Measurements from ENCODE around the gene FNIP1.
"Not testable (repeated sequence)": the region's sequence is repeated elsewhere in the genome, so short reads cannot be mapped to it uniquely, and the experiment has no call there.

FNIP1 gene

DNA sequence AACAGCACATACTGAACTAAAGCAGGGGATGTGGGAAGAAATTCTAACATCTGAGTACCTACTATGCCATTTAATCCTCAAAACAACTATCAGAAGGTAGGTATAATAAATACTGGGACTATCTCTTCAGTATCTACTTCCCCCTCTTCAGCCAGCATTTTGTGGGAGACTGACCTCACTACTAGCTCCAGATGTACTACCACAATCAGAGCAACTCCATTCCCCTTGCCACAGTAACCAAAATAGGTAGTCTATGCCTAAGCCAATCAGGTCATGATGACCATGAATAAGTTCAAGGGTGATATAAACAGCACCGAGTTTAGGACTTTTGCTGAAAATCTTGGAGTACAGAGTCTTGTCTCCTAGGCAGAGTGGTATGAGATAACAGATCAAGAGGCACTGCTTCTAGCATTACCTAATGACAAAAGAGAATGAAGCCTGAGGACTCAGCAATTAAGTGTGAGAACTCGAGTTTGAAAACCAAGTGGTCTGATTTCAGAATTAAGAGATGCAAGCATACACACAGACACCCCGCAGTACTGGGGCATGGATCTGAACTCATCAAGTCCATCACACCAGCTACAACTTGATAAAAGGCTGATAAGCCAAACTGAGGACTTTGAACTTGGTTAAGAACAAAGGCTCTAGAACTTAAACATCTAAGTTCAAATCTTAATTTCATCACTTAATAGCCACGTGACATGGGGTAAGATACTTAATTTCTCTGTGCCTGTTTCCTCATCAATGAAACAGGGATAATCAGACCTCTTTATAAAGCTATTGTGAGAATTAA is 9.7 kb downstream of the FNIP1 start:
- DNase-seq (ENCODE audit: low read depth in 2 of 2) = no peak

- no peak for DNase-seq (ENCODE audit: low read depth in 2 of 2)
Observed at GRCh38 chr5:131786036-131786435, 10.8 kb downstream of the FNIP1 start.

- no peak for DNase-seq (ENCODE audit: low read depth in 2 of 2)
Observed at GRCh38 chr5:131783874-131784273, 12.9 kb downstream of the FNIP1 start.

DNA sequence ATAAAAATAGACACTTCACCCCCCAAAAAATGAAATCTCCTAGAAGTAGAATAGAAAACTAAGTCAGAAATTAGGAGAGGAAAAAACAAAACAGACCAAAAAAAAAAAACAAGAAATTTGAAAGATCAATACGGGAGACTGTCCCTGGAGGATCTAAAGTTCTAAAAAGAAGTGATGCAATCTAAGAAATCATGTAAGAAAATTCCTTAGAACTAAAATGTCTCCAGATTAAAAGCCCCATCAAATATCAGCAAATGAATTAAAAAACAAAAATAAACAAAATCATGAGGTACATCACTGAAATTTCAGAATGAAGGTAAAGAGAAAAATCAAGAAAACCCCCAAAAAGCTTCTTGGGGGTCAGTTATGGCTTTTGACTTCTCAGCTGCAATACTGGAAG is 13.5 kb downstream of the FNIP1 start:
- no peak for DNase-seq (ENCODE audit: low read depth in 2 of 2)

GRCh38 chr5:131782717-131783116 is 14.1 kb downstream of the FNIP1 start:
- DNase-seq (ENCODE audit: low read depth in 2 of 2) = no peak

DNA sequence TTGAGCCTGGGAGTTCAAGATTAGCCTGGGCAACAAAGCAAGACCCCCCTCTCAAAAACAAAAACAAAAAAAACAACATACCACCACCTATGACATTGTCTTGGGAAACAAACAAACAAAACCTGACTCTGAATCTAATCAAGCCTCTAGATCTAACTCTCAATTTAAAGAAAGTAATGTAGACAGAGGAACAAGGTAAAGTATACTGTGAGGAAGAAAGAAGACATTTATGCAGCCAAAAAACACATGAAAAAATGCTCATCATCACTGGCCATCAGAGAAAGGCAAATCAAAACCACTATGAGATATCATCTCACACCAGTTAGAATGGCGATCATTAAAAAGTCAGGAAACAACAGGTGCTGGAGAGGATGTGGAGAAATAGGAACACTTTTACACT is 18.7 kb downstream of the FNIP1 start:
- not testable (repeated sequence) for DNase-seq (ENCODE audit: low read depth in 2 of 2)

DNA sequence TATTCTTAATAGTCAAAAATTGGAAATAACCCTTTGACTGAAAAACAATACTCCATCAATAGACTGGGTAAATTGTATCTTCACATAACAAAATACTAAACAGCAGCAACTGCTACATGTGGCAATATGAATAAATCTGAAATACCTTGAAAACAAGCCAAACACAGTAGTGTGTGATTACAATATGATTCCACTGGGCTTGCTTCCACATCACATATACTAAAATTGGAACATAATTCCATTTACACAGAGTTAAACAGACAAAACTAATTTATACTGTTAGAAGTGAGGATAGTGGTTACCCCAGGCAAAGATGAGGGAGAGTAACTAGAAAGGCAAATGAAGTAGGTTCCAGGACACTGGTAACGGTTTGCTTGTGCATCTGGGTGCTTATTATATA is 20.4 kb downstream of the FNIP1 start:
- no peak for DNase-seq (ENCODE audit: low read depth in 2 of 2)

DNA sequence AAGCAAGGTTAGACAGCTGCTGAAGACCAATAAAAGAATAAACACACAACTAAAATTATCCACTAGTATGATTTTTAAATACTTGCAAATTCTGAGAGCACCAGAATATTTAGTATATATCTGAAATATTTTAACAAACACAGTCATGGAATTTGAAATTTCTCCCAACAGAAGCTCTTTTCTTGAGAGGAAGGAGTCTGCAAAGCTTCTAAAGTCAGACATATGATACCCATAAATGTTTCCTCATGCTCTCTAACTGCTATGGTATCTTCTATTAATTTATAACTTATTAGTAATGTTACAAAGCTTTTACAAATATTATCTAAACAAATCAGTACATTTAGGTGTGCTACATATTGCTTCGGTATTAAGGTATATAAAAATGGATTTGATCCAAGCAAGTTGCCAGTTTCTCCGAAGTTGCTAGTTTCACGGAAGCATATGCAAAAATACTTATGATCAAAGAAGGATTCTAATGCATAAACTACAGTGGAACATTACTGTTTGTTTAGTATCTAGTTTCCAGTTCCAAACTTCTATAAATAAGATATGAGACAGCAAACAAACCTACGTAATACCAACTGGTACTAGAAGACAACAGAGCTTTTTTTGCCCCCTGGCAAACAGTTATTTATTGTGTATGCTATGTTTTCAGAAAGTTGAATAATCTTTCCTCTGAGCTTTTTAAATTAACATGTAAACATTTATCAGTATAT is 22.0 kb downstream of the FNIP1 start:
- no peak for DNase-seq (ENCODE audit: low read depth in 2 of 2)

- no peak for DNase-seq (ENCODE audit: low read depth in 2 of 2)
Observed at GRCh38 chr5:131773805-131774204, 23.0 kb downstream of the FNIP1 start.

GRCh38 chr5:131771692-131772091 is 25.1 kb downstream of the FNIP1 start:
- DNase-seq (ENCODE audit: low read depth in 2 of 2) = no peak

- no peak for DNase-seq (ENCODE audit: low read depth in 2 of 2)
Observed at GRCh38 chr5:131769961-131770360, 26.9 kb downstream of the FNIP1 start.

- DNase-seq (ENCODE audit: low read depth in 2 of 2) = no peak
Observed at GRCh38 chr5:131769336-131769735, 27.5 kb downstream of the FNIP1 start.

GRCh38 chr5:131767891-131768290 is 28.9 kb downstream of the FNIP1 start:
- no peak for DNase-seq (ENCODE audit: low read depth in 2 of 2)

- no peak for DNase-seq (ENCODE audit: low read depth in 2 of 2)
Observed at GRCh38 chr5:131766689-131767088, 30.1 kb downstream of the FNIP1 start.

DNA sequence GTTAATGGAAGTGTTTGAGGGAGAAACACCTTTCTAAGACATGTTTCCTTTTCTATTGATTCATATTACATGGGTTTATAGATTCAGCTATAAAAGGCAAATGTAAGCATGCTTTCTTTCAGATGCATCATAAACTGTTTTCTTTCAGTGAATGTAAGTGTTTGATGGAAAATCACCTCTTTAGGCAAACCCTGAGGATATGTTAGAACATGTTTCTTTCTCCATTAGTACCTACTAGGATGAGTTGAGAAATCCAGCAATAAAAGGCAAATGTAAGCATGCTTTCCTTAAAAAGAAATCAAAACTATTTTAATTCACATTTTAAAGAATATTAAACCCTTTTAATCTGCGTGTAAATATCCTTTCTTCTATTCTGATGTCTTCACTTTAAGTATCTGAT is 31.6 kb downstream of the FNIP1 start:
- DNase-seq (ENCODE audit: low read depth in 2 of 2) = no peak

DNA sequence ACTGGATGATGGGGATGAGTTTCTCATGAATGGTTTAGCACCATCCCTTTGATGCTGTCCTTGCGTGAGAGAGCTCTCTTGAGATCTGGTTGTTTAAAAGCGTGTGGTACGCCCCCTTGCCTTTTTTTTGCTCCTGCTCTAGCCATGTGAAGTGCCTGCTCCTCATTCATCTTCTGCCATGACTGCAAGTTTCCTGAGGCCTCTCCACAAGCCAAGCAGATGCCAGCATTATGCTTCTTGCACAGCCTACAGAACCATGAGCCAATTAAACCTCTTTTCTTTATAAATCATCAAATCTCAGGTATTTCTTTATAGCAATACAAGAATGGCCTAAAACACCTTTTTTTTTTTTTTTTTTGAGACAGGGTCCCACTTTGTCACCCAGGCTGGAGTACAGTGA is 32.8 kb downstream of the FNIP1 start:
- DNase-seq (ENCODE audit: low read depth in 2 of 2) = no peak

GRCh38 chr5:131760793-131761192 is 36.0 kb downstream of the FNIP1 start:
- no peak for DNase-seq (ENCODE audit: low read depth in 2 of 2)

DNA sequence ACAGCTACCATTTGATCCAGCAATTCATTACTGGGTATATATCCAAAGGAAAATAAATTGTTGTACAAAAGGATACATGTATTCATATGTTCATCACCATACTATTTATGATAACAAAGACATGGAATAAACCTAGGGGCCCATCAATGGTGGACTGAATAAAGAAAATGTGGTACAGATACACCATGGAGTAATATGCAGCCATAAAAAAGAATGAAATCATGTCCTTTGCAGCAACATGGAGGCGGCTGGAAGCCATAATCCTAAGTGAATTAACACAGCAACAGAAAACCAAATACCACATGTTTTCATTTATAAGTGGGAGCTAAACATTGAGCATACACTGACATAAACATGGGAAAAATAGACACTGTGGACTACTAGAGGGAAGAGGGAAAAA is 37.1 kb downstream of the FNIP1 start:
- no peak for DNase-seq (ENCODE audit: low read depth in 2 of 2)

GRCh38 chr5:131758520-131758900 is 38.3 kb downstream of the FNIP1 start:
- no peak for DNase-seq (ENCODE audit: low read depth in 2 of 2)

DNA sequence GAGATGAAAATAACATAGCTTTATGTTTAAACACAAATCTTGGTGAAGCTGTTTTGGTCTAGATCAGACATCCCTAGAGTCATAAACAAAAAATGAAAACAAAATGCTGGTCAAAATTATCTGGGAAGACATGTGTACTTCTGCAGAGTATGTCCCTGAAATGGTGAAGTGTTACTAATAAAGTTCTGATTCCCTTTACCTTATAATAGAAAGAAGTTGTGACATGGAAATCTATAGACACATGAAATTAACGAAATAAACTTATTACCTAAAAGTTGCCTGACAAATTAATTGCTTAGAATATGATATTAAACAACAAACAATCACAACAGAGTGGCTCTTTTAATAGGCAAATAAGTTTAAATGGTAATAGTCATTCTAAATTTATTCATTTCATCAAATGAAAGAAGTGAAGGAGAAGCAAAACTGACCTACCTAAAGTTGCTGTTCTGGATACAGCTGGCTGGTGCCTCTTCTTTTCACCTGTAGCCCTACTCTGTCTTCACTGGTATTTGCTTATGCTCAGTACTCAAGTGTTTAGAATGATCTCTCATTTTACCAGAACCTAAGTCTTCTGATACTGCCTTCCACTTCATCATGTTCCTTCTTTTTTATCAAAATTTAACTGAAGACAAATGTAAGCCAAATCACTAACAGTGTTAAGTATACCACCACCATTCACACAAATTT is 38.8 kb downstream of the FNIP1 start:
- DNase-seq (ENCODE audit: low read depth in 2 of 2) = no peak

GRCh38 chr5:131756942-131757341 is 39.9 kb downstream of the FNIP1 start:
- no peak for DNase-seq (ENCODE audit: low read depth in 2 of 2)

GRCh38 chr5:131754363-131754762 is 42.5 kb downstream of the FNIP1 start:
- no peak for DNase-seq (ENCODE audit: low read depth in 2 of 2)

DNA sequence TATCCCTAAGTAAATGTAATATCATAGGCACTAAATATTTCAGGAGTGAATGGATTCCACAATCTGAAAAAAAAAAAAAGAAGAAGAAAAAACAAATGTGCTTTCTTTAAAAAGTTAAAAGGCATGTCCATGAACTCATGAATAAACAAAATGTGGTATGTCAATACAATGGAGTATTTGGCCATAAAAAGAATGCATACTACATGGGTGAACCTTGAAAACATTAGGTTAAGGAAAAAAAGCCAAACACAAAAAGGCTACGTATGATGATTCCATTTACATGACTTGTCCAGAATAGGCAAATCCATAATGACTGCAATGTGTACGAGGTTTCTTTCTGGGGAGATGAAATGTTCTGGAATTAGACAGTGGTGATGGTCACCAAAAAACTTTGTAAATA is 45.3 kb downstream of the FNIP1 start:
- DNase-seq (ENCODE audit: low read depth in 2 of 2) = no peak

Data from stimulated activated CD8-positive, alpha-beta memory T cell treated with anti-CD3 and anti-CD28 coated beads, Interleukin-7, amount 100 ng/mL, for 4 hours (primary cell).